ENCODE data around the gene FBXL16. TPM values are rescaled to one million over a fixed set of nuclear protein-coding genes. Genes with fewer than 3 reads are reported as not detected.

Gene FBXL16
- total and polyA plus RNA-seq, 12 donors = 0.04 to 0.64 (median 0.10) TPM; not detected in 4

DNA sequence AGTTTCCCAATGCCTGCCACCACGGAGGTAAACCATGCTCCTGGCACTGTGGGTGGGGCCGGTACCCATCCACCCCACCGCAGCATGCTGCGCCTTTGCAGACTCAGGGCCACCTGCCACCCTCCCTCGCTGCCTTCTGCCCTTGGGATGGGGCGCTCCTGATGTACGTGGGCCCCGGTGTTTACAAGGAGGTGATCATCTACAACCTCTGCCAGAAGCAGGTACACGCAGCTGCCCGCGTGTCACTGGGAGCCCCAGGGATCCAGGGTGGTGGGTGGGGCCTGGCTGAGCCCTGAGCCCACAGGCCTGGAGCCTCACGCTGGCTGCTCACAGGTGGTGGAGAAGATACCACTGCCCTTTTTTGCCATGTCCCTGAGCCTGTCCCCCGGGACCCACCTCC lies 39.0 kb downstream of the FBXL16 start:
- Histone ChIP-seq H3K27ac (no peak overlapping the region), H3K9me3 (no peaks in the 10 kb centered on the region), H3K4me3 (no peak overlapping the region), H3K4me1 (peaks cover 6 to 24% (median 17%) of the 10 kb centered on the region in 9 donors), H3K27me3 (no peaks in the 10 kb centered on the region), H3K36me3 (peaks cover 0 to 27% (median 17%) of the 10 kb centered on the region in 9 donors)
- intact Hi-C loops (cut with DNase I) = loop anchor here in 2 of 10 donors (10.0 kb wide), 1 partner anchor 82 kb away; no protein-coding TSS in a partner anchor
- 91 to 93% methylated on average over 13 of the region's 13 CpGs for WGBS, 2 donors
- no peak for TF ChIP-seq CTCF (IDR thresholded peaks at IDR 0.05)
- ATAC-seq (no peak), DNase-seq (no peak)

GRCh38 chr16:662597-662996 lies 43.0 kb downstream of the FBXL16 start:
- no peak for TF ChIP-seq CTCF (IDR thresholded peaks at IDR 0.05)
- H3K27ac ChIP-seq = no peak overlapping the region
- H3K9me3 ChIP-seq = no peaks in the 10 kb centered on the region
- ATAC-seq (no peak), DNase-seq (no peak)
- H3K4me3 ChIP-seq = no peak overlapping the region
- peaks cover 0 to 16% (median 0%) of the 10 kb centered on the region in 9 donors for H3K36me3 ChIP-seq
- no peaks in the 10 kb centered on the region for H3K27me3 ChIP-seq
- peaks cover 0 to 22% (median 18%) of the 10 kb centered on the region in 9 donors for H3K4me1 ChIP-seq
- 95 to 97% methylated on average over 21 of the region's 21 CpGs for WGBS, 2 donors
- intact Hi-C loops (cut with DNase I) = loop anchor here in 7 of 10 donors (5.0 to 10.0 kb wide), 4 partner anchors 75 to 85 kb away; no protein-coding TSS in a partner anchor

DNA sequence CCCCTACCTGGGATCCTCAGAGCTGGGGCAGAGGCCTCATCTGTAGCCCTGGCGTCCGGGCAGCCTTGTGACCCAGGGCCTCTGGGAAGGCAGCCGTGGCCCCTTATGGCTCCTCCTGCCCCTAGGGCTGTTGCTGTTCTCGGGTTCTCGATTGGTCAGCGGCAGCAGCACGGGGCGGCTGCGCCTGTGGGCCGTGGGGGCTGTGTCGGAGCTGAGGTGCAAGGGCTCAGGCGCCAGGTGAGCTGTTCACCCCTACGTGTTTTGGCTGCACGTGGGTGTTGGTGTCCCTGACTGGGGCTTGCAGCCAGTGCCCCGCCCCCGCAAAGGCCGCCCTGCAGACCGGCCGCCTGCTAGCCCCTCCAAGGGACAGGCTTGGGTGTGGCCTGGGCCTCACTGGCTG lies 43.5 kb downstream of the FBXL16 start:
- no peak for TF ChIP-seq CTCF (IDR thresholded peaks at IDR 0.05)
- peaks cover 0 to 21% (median 0%) of the 10 kb centered on the region in 9 donors for H3K36me3 ChIP-seq
- no peak overlapping the region for H3K4me3 ChIP-seq
- no peak overlapping the region for H3K27ac ChIP-seq
- H3K9me3 ChIP-seq = no peaks in the 10 kb centered on the region
- DNase-seq (no peak), ATAC-seq (no peak)
- H3K4me1 ChIP-seq = peaks cover 0 to 16% (median 13%) of the 10 kb centered on the region in 9 donors
- WGBS, 2 donors = 94 to 96% methylated on average over 17 to 19 of the region's 19 CpGs
- no peaks in the 10 kb centered on the region for H3K27me3 ChIP-seq
- intact Hi-C loops (cut with DNase I) = loop anchor here in 7 of 10 donors (5.0 to 10.0 kb wide), 4 partner anchors 75 to 85 kb away; no protein-coding TSS in a partner anchor

- peaks cover 0 to 16% (median 12%) of the 10 kb centered on the region in 9 donors for H3K4me1 ChIP-seq
- H3K9me3 ChIP-seq = no peaks in the 10 kb centered on the region
- peaks cover 0 to 28% (median 0%) of the 10 kb centered on the region in 9 donors for H3K36me3 ChIP-seq
- H3K27ac ChIP-seq = peak overlapping the region in 8 of 10 donors; percentile 41 to 71 (median 56)
- intact Hi-C loops (cut with DNase I) = loop anchor here in 7 of 10 donors (5.0 to 10.0 kb wide), 4 partner anchors 74 to 84 kb away; no protein-coding TSS in a partner anchor
- DNase-seq = no peak
- WGBS, 2 donors = 59 to 60% methylated on average over 34 to 35 of the region's 35 CpGs
- TF ChIP-seq CTCF (IDR thresholded peaks at IDR 0.05) = no peak
- no peaks in the 10 kb centered on the region for H3K27me3 ChIP-seq
- peak in 7 of 8 donors; percentile 0 to 24 (median 2) for ATAC-seq
- peak overlapping the region in 1 of 10 donors; percentile 14 for H3K4me3 ChIP-seq
These were observed 44.3 kb downstream of the FBXL16 start for GRCh38 chr16:661184-661821.
